Measurements from ENCODE around the gene SAMD5.

SAMD5 gene

GRCh38 chr6:147508042-147508865 is at the start of gene SAMD5:
Gene SAMD5 (plus strand): TSS chr6:147508690. CDS start chr6:147508929, 239 bp downstream.
- H3K4me3 Mint-ChIP-seq: peak within 1 kb of the TSS; percentile 61
- no peaks in the 10 kb centered on the region for H3K9me3 Mint-ChIP-seq
- H3K27ac Mint-ChIP-seq: no peak within 1 kb of the TSS
- H3K36me3 Mint-ChIP-seq: no peaks in the 10 kb centered on the region
- H3K4me1 Mint-ChIP-seq: peaks cover 5% of the 10 kb centered on the region
- peak in 1 of 2 donors; percentile 52 for DNase-seq (ENCODE audit: low spot score in 2 of 2)
- peak; percentile 49 for ATAC-seq

GRCh38 chr6:147459780-147460179 is 48.7 kb upstream of the SAMD5 start:
- no peak overlapping the region for H3K4me3 Mint-ChIP-seq
- DNase-seq (ENCODE audit: low spot score in 2 of 2) (no peak), ATAC-seq (no peak)
- H3K27ac Mint-ChIP-seq: no peak overlapping the region
- H3K4me1 Mint-ChIP-seq: no peaks in the 10 kb centered on the region
- no peaks in the 10 kb centered on the region for H3K36me3 Mint-ChIP-seq
- H3K9me3 Mint-ChIP-seq: no peaks in the 10 kb centered on the region

- peaks cover 5% of the 10 kb centered on the region for H3K9me3 Mint-ChIP-seq
- no peaks in the 10 kb centered on the region for H3K4me1 Mint-ChIP-seq
- no peak overlapping the region for H3K27ac Mint-ChIP-seq
- ATAC-seq (no peak), DNase-seq (ENCODE audit: low spot score in 2 of 2) (no peak)
- no peak overlapping the region for H3K4me3 Mint-ChIP-seq
- H3K36me3 Mint-ChIP-seq: no peaks in the 10 kb centered on the region
These were observed 44.8 kb upstream of the SAMD5 start for GRCh38 chr6:147463651-147464050.

- Mint-ChIP-seq H3K27ac (no peak overlapping the region), H3K4me1 (no peaks in the 10 kb centered on the region), H3K9me3 (peaks cover 5% of the 10 kb centered on the region), H3K36me3 (no peaks in the 10 kb centered on the region), H3K4me3 (no peak overlapping the region)
- no peak for ATAC-seq
- DNase-seq (ENCODE audit: low spot score in 2 of 2): no peak
These were observed 41.1 kb upstream of the SAMD5 start for GRCh38 chr6:147467428-147467827.

- no peak overlapping the region for H3K27ac Mint-ChIP-seq
- no peaks in the 10 kb centered on the region for H3K4me1 Mint-ChIP-seq
- no peak overlapping the region for H3K4me3 Mint-ChIP-seq
- DNase-seq (ENCODE audit: low spot score in 2 of 2): no peak
- no peak for ATAC-seq
- H3K9me3 Mint-ChIP-seq: peaks cover 5% of the 10 kb centered on the region
- H3K36me3 Mint-ChIP-seq: no peaks in the 10 kb centered on the region
These were observed 40.6 kb upstream of the SAMD5 start for GRCh38 chr6:147467886-147468285.

GRCh38 chr6:147468634-147469033 is 39.9 kb upstream of the SAMD5 start:
- no peaks in the 10 kb centered on the region for H3K4me1 Mint-ChIP-seq

GRCh38 chr6:147479857-147480256 is 28.6 kb upstream of the SAMD5 start:
- ATAC-seq (no peak), DNase-seq (ENCODE audit: low spot score in 2 of 2) (no peak)
- Mint-ChIP-seq H3K36me3 (no peaks in the 10 kb centered on the region), H3K27ac (no peak overlapping the region), H3K4me3 (no peak overlapping the region), H3K9me3 (no peaks in the 10 kb centered on the region), H3K4me1 (no peaks in the 10 kb centered on the region)

More at GRCh38 chr6:147468634-147469033, 39.9 kb upstream of the SAMD5 start:
- DNase-seq (ENCODE audit: low spot score in 2 of 2) (no peak), ATAC-seq (no peak)
- Mint-ChIP-seq H3K9me3 (peaks cover 5% of the 10 kb centered on the region), H3K4me3 (no peak overlapping the region), H3K36me3 (no peaks in the 10 kb centered on the region), H3K27ac (no peak overlapping the region)

GRCh38 chr6:147486683-147487082 is 21.8 kb upstream of the SAMD5 start:
- ATAC-seq (no peak), DNase-seq (ENCODE audit: low spot score in 2 of 2) (no peak)
- no peaks in the 10 kb centered on the region for H3K4me1 Mint-ChIP-seq
- H3K36me3 Mint-ChIP-seq: no peaks in the 10 kb centered on the region
- no peak overlapping the region for H3K27ac Mint-ChIP-seq
- H3K4me3 Mint-ChIP-seq: no peak overlapping the region
- no peaks in the 10 kb centered on the region for H3K9me3 Mint-ChIP-seq

GRCh38 chr6:147497472-147497871 is 11.0 kb upstream of the SAMD5 start:
- H3K27ac Mint-ChIP-seq: no peak overlapping the region
- DNase-seq (ENCODE audit: low spot score in 2 of 2) (no peak), ATAC-seq (no peak)
- no peaks in the 10 kb centered on the region for H3K4me1 Mint-ChIP-seq
- H3K9me3 Mint-ChIP-seq: peaks cover 3% of the 10 kb centered on the region
- H3K36me3 Mint-ChIP-seq: no peaks in the 10 kb centered on the region
- H3K4me3 Mint-ChIP-seq: no peak overlapping the region

- DNase-seq (ENCODE audit: low spot score in 2 of 2) (no peak), ATAC-seq (no peak)
- Mint-ChIP-seq H3K4me1 (peaks cover 2% of the 10 kb centered on the region), H3K27ac (no peak overlapping the region), H3K9me3 (no peaks in the 10 kb centered on the region), H3K36me3 (no peaks in the 10 kb centered on the region), H3K4me3 (no peak overlapping the region)
These were observed 4.9 kb upstream of the SAMD5 start for GRCh38 chr6:147503587-147503986.

GRCh38 chr6:147504848-147505247 is 3.6 kb upstream of the SAMD5 start:
- ATAC-seq: no peak
- Mint-ChIP-seq H3K27ac (no peak overlapping the region), H3K9me3 (no peaks in the 10 kb centered on the region), H3K4me1 (peaks cover 5% of the 10 kb centered on the region), H3K36me3 (no peaks in the 10 kb centered on the region), H3K4me3 (no peak overlapping the region)
- DNase-seq (ENCODE audit: low spot score in 2 of 2): no peak

GRCh38 chr6:147506704-147507114 is 1.8 kb upstream of the SAMD5 start:
- DNase-seq (ENCODE audit: low spot score in 2 of 2) (peak; percentile 20 to 73), ATAC-seq (peak; percentile 52)
- Mint-ChIP-seq H3K9me3 (no peaks in the 10 kb centered on the region), H3K4me1 (peaks cover 5% of the 10 kb centered on the region), H3K4me3 (peak overlapping the region; percentile 61), H3K36me3 (no peaks in the 10 kb centered on the region), H3K27ac (no peak overlapping the region)

- no peak overlapping the region for H3K27ac Mint-ChIP-seq
- H3K9me3 Mint-ChIP-seq: no peaks in the 10 kb centered on the region
- ATAC-seq: no peak
- peaks cover 5% of the 10 kb centered on the region for H3K4me1 Mint-ChIP-seq
- H3K4me3 Mint-ChIP-seq: peak overlapping the region; percentile 61
- H3K36me3 Mint-ChIP-seq: no peaks in the 10 kb centered on the region
- no peak for DNase-seq (ENCODE audit: low spot score in 2 of 2)
These were observed 1.1 kb upstream of the SAMD5 start for GRCh38 chr6:147507162-147508041.

- Mint-ChIP-seq H3K27ac (no peak overlapping the region), H3K36me3 (no peaks in the 10 kb centered on the region), H3K4me3 (peak overlapping the region; percentile 61), H3K4me1 (peaks cover 5% of the 10 kb centered on the region), H3K9me3 (no peaks in the 10 kb centered on the region)
- no peak for ATAC-seq
- no peak for DNase-seq (ENCODE audit: low spot score in 2 of 2)
These were observed 547 bp downstream of the SAMD5 start for GRCh38 chr6:147508866-147509608.

GRCh38 chr6:147509891-147510290 is 1.4 kb downstream of the SAMD5 start:
- peak overlapping the region; percentile 24 for H3K4me3 Mint-ChIP-seq
- no peaks in the 10 kb centered on the region for H3K36me3 Mint-ChIP-seq
- H3K27ac Mint-ChIP-seq: no peak overlapping the region

More at GRCh38 chr6:147509891-147510290, 1.4 kb downstream of the SAMD5 start:
- ATAC-seq: no peak
- no peak for DNase-seq (ENCODE audit: low spot score in 2 of 2)
- H3K4me1 Mint-ChIP-seq: peaks cover 5% of the 10 kb centered on the region
- no peaks in the 10 kb centered on the region for H3K9me3 Mint-ChIP-seq
